GM18526 (cell line): ENCODE measurements around the gene SNCA.

Experiments used
- POLR2A ChIP-seq: IDR thresholded peaks from 3 replicates; pipeline ENCODE4 v1.6.1; 2011; ENCODE audit not compliant: insufficient read length; ENCODE audit errors: extremely low read depth

Gene SNCA

GRCh38 chr4:89784686-89785231 lies 52.2 kb downstream of the SNCA start:
- no peak for TF ChIP-seq POLR2A

- no peak for TF ChIP-seq POLR2A
Observed at GRCh38 chr4:89781321-89781720, 55.6 kb downstream of the SNCA start.

DNA sequence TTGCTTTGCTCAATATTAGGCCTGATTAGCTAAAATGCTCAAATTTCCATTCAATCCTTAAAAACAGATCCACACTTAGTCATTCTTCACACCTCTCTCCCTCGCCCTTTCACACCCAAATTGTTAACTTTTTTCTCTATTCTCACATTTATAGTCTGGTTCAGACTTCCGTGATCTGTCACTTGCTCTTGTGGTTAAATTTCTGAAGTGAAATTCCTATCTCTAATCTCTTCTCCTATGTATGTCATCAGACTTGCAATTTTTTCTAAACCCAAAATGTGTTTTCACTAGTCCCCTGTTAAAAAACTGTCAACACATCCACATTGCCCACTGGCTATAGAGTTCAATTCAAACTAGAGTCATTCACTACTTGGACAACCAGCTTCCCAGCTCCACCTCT lies 63.2 kb downstream of the SNCA start:
- TF ChIP-seq POLR2A: no peak

GRCh38 chr4:89769856-89770255 lies 67.1 kb downstream of the SNCA start:
- TF ChIP-seq POLR2A: no peak

DNA sequence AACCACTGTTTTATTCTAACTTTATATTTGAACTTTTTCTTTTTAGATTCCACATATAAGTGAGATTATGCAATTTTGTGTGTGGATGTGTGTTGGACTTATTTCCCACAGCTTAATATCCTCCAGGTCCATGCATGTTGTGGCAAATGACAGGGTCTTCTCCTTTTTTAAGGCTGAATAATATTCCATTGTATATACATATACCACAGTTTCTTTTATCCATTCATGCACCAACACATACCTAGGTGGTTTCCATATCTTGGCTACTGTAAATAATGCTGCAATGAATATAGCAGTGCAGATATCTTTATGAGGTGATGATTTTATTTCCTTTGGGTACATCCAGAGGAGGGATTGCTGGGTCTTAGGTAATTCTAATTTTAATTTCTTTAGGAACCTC lies 69.0 kb downstream of the SNCA start:
- TF ChIP-seq POLR2A: no peak

- no peak for TF ChIP-seq POLR2A
Observed at GRCh38 chr4:89765966-89766365, 71.0 kb downstream of the SNCA start.

DNA sequence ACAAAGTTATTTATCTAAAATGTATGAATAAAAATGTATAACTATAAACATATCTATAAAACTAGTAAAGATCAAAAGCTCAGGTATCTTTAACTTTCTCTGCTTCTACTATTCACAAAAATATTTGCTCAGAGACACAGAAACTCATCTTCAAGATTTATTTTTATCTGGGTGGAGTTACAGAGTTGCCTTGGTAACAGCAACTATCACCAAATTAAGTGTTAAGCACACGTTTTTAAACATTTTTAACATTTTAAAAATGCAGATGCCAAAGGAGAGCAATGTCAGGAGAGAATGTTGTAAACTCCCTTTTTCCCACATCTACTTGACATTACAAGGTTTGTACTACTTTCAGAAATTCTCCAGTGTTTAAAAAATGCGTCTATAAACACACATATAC lies 71.4 kb downstream of the SNCA start:
- no peak for TF ChIP-seq POLR2A

DNA sequence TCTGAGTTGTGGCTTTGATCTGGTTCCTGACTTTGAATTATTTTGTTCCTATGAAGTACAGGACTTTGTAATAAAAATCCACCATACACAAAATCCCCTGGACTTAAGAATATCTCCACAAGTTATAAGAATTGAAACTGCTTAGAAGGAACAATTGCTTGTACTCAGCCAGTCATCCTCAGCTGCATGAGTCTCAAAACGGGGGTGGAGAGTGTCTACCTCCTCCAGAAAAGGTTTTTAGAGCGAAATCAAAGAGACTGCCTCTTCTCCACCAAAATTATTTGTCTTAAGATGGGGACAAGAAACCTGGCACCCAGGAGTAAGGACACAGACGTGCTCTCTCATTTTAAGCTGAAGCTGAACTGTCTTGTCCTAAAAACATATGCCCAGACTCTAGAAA lies 74.7 kb downstream of the SNCA start:
- TF ChIP-seq POLR2A: no peak

- TF ChIP-seq POLR2A: no peak
Observed at GRCh38 chr4:89759426-89759825, 77.5 kb downstream of the SNCA start.

DNA sequence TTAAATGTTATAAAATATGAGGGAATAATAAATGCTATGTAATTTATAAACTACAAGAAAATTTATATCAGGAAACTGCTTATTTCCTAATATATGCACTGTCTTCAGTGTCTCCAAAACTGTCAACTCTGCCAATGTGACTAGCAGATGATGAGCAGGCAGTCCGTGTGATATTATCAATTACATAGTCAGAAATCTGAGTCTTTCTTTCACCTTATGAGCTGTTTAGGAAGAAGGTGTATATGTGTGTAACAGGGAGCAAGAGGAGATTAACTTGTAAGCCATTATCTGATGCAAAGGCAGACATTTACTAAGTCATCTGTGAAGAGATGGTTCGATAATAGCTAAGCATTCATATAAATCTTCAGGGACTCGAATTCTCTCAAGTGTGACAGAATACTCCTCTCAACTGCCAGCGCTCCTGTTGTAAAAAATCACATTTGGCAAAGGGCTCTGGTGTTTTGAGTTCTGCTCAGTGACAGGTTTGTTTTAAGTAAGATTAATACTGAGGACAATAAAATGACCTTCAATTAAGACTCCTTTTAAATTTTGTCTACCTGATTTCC lies 79.7 kb downstream of the SNCA start:
- no peak for TF ChIP-seq POLR2A

DNA sequence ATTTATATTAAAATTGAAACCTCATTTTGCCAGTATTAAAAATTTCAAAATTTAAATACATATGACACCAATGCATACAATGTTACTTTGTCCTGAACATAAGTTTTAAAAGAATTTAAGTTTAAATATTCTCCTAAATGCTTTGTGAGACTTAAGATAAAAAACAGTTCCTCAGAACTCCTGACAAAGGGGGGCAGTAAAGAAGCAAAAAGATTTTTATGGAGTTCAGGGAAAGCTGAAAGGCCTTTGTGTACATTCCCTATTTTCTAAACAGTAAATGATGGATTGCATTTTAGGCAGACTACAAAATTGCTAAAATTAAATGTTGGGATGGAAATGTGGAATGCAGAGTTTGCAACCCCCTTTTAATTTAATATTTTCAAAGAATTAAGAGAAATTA lies 81.7 kb downstream of the SNCA start:
- no peak for TF ChIP-seq POLR2A

DNA sequence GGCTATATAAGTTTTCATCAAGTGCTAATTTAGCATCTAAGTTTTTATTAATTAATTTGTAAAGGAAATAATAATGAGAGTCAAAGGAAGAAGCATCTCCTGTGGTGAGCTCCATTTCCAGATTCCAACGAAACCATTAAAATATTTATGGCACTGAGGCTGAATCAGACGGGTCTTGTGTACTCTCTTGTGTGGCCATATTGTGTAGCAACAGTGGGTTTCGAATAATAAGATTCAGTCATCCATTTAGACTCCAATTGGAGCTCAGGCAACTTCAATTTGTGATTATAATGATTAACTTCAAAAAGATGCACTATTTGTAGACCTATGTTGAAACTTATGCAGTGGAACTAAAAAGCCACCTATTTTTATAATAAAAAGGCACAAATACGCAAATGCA lies 82.4 kb downstream of the SNCA start:
- no peak for TF ChIP-seq POLR2A

DNA sequence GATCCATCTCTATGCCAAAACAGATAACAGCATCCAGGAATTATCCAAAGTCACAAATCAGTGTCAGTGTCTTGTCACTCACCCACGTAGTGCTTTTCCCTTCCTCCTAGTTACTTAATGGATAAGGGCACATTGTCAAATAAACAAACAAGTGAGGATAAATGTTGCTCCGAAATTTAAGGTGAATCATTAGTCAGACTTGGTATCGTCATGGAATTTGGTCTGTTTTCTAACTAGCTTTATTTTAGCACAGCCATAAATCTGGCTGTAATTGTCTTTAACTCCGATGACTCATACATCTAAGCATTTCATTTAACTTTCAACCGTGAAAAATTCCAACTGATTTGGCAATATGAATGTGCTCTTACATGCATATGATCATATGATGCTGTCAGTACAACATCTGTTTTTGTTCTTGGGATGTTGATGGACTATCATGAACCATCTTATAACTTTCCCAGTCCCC lies 83.3 kb downstream of the SNCA start:
- TF ChIP-seq POLR2A: no peak

DNA sequence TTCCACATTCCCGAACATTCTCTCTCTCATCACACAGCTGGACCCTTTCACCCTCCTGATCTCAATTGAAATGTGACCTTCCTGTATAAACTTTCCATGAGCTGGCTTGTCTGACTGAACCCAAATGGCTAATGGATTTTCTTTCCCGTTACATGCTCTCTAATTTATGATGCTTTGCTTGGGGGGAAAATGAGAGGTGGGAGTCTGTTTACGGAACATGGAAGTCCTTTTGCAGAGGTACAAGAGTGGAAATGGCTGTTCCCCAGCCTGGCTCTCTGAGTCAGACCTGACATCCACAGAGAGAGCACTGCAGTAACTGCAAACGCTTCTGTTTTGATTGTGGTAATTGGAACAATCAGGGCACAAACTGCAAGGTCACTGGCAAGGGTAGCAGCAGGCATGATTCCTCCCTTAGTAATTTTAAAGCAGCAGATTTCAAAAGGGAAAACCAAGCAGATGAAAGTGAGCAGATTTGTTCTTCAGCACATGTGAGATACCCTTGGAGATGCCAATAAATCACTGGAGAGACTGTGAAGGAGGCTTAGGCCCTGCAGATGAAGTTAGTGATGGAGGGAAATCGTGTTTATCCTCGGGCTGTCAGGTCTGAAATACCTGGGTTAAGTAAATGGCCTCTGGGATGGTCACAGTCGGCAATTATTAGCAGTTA lies 83.9 kb downstream of the SNCA start:
- TF ChIP-seq POLR2A: no peak

GRCh38 chr4:89751416-89751815 lies 85.5 kb downstream of the SNCA start:
- no peak for TF ChIP-seq POLR2A

DNA sequence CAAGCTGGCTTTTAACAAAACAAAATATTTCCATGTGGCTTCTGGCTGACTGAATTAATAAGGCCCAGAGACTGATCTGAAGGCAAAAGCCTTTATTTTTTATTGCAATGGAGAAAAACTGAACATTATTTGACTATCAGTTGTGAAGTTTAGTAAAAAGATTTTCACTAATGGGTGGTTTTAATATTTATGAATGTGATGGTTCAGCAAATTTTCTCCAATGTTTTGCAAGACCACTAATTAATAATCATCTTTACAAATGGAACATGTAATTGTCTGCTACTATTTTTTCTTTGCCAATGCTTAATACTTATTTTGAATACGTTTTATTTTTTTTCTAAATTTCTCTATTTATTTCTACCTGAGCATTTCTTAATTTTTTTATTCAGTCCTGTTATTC lies 90.6 kb downstream of the SNCA start:
- TF ChIP-seq POLR2A: no peak

DNA sequence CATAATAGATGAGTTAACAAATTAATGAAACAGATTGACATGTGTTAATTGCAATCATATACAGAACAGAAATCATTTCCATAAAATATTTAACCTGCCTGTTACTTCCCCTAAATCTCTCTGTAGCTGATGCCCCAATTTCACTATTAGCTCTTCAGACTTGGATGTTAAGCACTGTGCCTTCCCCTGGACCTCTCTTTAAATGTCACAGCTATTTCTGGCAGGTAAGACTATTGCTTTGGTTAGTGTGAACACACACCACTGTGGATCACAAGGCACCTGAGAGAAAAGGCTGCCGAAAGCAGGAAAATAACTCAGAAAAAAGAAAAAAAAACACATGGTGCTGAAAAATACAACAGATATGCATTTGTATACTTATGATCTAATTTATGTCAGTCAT lies 91.3 kb downstream of the SNCA start:
- no peak for TF ChIP-seq POLR2A
